GM12878 (cell line): ENCODE data around the gene S100A7. TPM values are rescaled to one million over a fixed set of nuclear protein-coding genes. Genes with fewer than 3 reads are reported as not detected.
A peak's percentile ranks its signal among the peaks of the same experiment; 100 is the strongest.

Experiments
- ATAC-seq: fragments of 200-7000 bp; cut with Tn5 transposase; 3 replicates; pipeline ENCODE4 v1.9.1; 2020; ENCODE audit warnings: mild to moderate bottlenecking, moderate library complexity
- BruUV-seq: library from RNA; stranded (reverse); fragments of 400-500 nt; replicated peaks from 2 replicates; lab custom pipeline; 2021; lab: Mats Ljungman, UMichigan
- CTCF ChIA-PET: fragments of 300-600 bp; sonication (Branson Sonifier 250); formaldehyde crosslinking; extraction: SDS; loops from one replicate; lab custom pipeline; 2021; ENCODE audit warnings: inconsistent platforms; lab: Yijun Ruan, JAX
- POLR2A ChIA-PET: fragments of 350-600 bp; formaldehyde crosslinking; extraction: SDS; loops from one replicate; lab custom pipeline; 2021; ENCODE audit warnings: inconsistent platforms; lab: Charles Lee
- RAD21 ChIA-PET: fragments of 300-600 bp; sonication (Branson Sonifier 250); formaldehyde crosslinking; loops from one replicate; lab custom pipeline; 2023; ENCODE audit warnings: antibody characterized with exemption; ENCODE audit not compliant: unreplicated experiment; lab: Charles Lee
- SMC1A ChIA-PET: fragments of 300-600 bp; sonication (Branson Sonifier 250); formaldehyde crosslinking; loops from one replicate; lab custom pipeline; 2023; ENCODE audit not compliant: unreplicated experiment, uncharacterized antibody; lab: Charles Lee
- DNase-seq: peaks from one replicate; pipeline ENCODE4 v3.0.0-alpha.2; 2011; ENCODE audit warnings: low read depth, low spot score
- FAIRE-seq: peaks from 3 replicates; lab custom pipeline; 2011; peaks lifted over from hg19 to GRCh38; lab: Jason Lieb, UNC
- H2AFZ ChIP-seq: 2 replicates; pipeline ENCODE4 v1.6.0; 2011; ENCODE audit warnings: low read depth, low read length, control low read depth; ENCODE audit not compliant: control insufficient read depth
- H3K27ac ChIP-seq: 2 replicates; pipeline ENCODE4 v1.5.1; 2011; ENCODE audit warnings: control low read depth; ENCODE audit not compliant: control insufficient read depth, insufficient read depth
- H3K27me3 ChIP-seq, 2 experiments: replicated peaks in 1 of 2; 2 replicates each; pipeline versions ENCODE4 v1.6.0 to v1.6.1; 2011; ENCODE audit warnings: low read length in 1 of 2; ENCODE audit not compliant: control insufficient read depth in 2 of 2, insufficient read depth in 2 of 2
- H3K36me3 ChIP-seq, 2 experiments: 2 replicates each; pipeline ENCODE4 v1.5.1; 2011; ENCODE audit warnings: low read length in 1 of 2; ENCODE audit not compliant: control insufficient read depth in 2 of 2, insufficient read depth in 2 of 2
- H3K4me1 ChIP-seq: 2 replicates; pipeline ENCODE4 v1.6.1; 2011; ENCODE audit warnings: mild to moderate bottlenecking, low read length, moderate library complexity, mixed read lengths; ENCODE audit not compliant: control insufficient read depth, insufficient read depth
- H3K4me2 ChIP-seq: 2 replicates; pipeline ENCODE4 v1.6.0; 2011; ENCODE audit warnings: control low read depth; ENCODE audit not compliant: control insufficient read depth, insufficient read depth
- H3K4me3 ChIP-seq: fragments of 200-600 bp; sonication (generic); 2 replicates; pipeline ENCODE4 v1.5.1; 2016
- H3K79me2 ChIP-seq: 2 replicates; pipeline ENCODE4 v1.6.0; 2011; ENCODE audit warnings: low read length; ENCODE audit not compliant: control insufficient read depth, insufficient read depth
- H3K9ac ChIP-seq: 2 replicates; pipeline ENCODE4 v1.8.0; 2011; ENCODE audit warnings: low read length, control low read depth, mixed read lengths; ENCODE audit not compliant: control insufficient read depth, insufficient read depth
- H3K9me3 ChIP-seq: replicated peaks from 3 replicates; pipeline ENCODE4 v1.5.1; 2011; ENCODE audit warnings: mild to moderate bottlenecking, low read length; ENCODE audit not compliant: control insufficient read depth, insufficient read depth
- H4K20me1 ChIP-seq: 2 replicates; pipeline ENCODE4 v1.6.0; 2011; ENCODE audit not compliant: control insufficient read depth, insufficient read depth
- BHLHE40 ChIP-seq, 2 experiments: fragments of 450-650 bp in 1 of 2; IDR thresholded peaks; 2 replicates each; pipeline ENCODE4 v1.6.1; 2011 to 2017; ENCODE audit warnings: low read depth in 2 of 2, borderline replicate concordance in 1 of 2, improper control_type of control experiment in 1 of 2, low read length in 1 of 2, mild to moderate bottlenecking in 1 of 2
- CHD2 ChIP-seq: IDR thresholded peaks from 2 replicates; pipeline ENCODE4 v1.6.1; 2011; ENCODE audit warnings: low read depth, low read length, improper control_type of control experiment, borderline replicate concordance
- ETV6 ChIP-seq, 2 experiments: fragments of 450-650 bp in 1 of 2; IDR thresholded peaks in 1 of 2; conservative IDR thresholded peaks in 1 of 2; 2 replicates each; pipeline ENCODE4 v1.6.1; 2014; ENCODE audit warnings: antibody characterized with exemption in 1 of 2, borderline replicate concordance in 1 of 2, low read depth in 1 of 2, mild to moderate bottlenecking in 1 of 2, moderate library complexity in 1 of 2
- KLF5 ChIP-seq: fragments of 450-650 bp; IDR thresholded peaks from 2 replicates; pipeline ENCODE4 v1.6.1; 2014; ENCODE audit warnings: mild to moderate bottlenecking; ENCODE audit not compliant: partially characterized antibody
- SMARCA5 ChIP-seq: fragments of 450-650 bp; IDR thresholded peaks from 2 replicates; pipeline ENCODE4 v1.6.1; 2017; ENCODE audit warnings: mild to moderate bottlenecking
- STAT3 ChIP-seq: IDR thresholded peaks from 2 replicates; pipeline ENCODE4 v1.6.1; 2011; ENCODE audit warnings: low read depth, low read length, improper control_type of control experiment
- TCF7 ChIP-seq: IDR thresholded peaks from 2 replicates; pipeline ENCODE4 v1.6.1; 2014; ENCODE audit warnings: antibody characterized with exemption, borderline replicate concordance
- WGBS: methylation state at CpG from one replicate; pipeline ENCODE4 v1.1.6; 2016; ENCODE audit warnings: low lambda C conversion rate; ENCODE audit not compliant: insufficient replicate concordance, insufficient coverage; ENCODE audit errors: missing lambda C conversion rate; 5-methylcytosine and 5-hydroxymethylcytosine counted together
- in situ Hi-C: fragments of 300-500 bp; cut with MboI; formaldehyde crosslinking; loops from 9 replicates; pipeline ENCODE4 v1.14.3; 2018; ENCODE audit warnings: mixed read lengths
- intact Hi-C: fragments of 100-400 bp; cut with micrococcal nuclease; formaldehyde crosslinking; loops from one replicate; pipeline ENCODE4 v1.14.2; 2022; ENCODE audit not compliant: unreplicated experiment
- polyA plus RNA-seq, 11 experiments: library from polyadenylated mRNA; depleted of rRNA in 4 of 11; unstranded in 6 of 11; stranded (reverse) in 5 of 11; fragments of >200 nt; fragmentation: Nextera tagmentation in 4 of 11; fragmentation: Illumina TruSeq in 1 of 11; extraction: Ambion mirVana in 4 of 11; extraction: Trizol in 1 of 11; gene quantifications; 1 replicate in 1 of 11; 2 replicates in 10 of 11; pipeline versions ENCODE4 v1.2.1 to v1.2.3, GENCODE V29; 2011 to 2016; ENCODE audit warnings: inconsistent platforms in 2 of 11, missing spikeins in 2 of 11, low read depth in 1 of 11
- total RNA-seq, 4 experiments: library from RNA; depleted of rRNA in 3 of 4; stranded (reverse); fragments of >200 nt in 3 of 4; fragmentation: Illumina TruSeq in 1 of 4; extraction: Trizol in 1 of 4; gene quantifications; 2 replicates each; pipeline versions ENCODE4 v1.2.1 to v1.2.3, GENCODE V29; 2013 to 2021
- TF ChIP-seq, protein P1 (sequence below): fragments of 450-650 bp; IDR thresholded peaks from 2 replicates; pipeline ENCODE4 v1.6.1; 2017; ENCODE audit warnings: mild to moderate bottlenecking, moderate library complexity
- TF ChIP-seq, protein P2 (sequence below): IDR thresholded peaks from 2 replicates; pipeline ENCODE4 v1.6.1; 2011; ENCODE audit warnings: mild to moderate bottlenecking, low read depth, low read length, moderate library complexity; ENCODE audit not compliant: insufficient replicate concordance

S100A7 gene
- total and polyA plus RNA-seq, 10 of the 15 experiments (the other 5 are each of a cell fraction or from before 2014, with no cell fraction given) = not detected

- TF ChIP-seq, protein P1, sequence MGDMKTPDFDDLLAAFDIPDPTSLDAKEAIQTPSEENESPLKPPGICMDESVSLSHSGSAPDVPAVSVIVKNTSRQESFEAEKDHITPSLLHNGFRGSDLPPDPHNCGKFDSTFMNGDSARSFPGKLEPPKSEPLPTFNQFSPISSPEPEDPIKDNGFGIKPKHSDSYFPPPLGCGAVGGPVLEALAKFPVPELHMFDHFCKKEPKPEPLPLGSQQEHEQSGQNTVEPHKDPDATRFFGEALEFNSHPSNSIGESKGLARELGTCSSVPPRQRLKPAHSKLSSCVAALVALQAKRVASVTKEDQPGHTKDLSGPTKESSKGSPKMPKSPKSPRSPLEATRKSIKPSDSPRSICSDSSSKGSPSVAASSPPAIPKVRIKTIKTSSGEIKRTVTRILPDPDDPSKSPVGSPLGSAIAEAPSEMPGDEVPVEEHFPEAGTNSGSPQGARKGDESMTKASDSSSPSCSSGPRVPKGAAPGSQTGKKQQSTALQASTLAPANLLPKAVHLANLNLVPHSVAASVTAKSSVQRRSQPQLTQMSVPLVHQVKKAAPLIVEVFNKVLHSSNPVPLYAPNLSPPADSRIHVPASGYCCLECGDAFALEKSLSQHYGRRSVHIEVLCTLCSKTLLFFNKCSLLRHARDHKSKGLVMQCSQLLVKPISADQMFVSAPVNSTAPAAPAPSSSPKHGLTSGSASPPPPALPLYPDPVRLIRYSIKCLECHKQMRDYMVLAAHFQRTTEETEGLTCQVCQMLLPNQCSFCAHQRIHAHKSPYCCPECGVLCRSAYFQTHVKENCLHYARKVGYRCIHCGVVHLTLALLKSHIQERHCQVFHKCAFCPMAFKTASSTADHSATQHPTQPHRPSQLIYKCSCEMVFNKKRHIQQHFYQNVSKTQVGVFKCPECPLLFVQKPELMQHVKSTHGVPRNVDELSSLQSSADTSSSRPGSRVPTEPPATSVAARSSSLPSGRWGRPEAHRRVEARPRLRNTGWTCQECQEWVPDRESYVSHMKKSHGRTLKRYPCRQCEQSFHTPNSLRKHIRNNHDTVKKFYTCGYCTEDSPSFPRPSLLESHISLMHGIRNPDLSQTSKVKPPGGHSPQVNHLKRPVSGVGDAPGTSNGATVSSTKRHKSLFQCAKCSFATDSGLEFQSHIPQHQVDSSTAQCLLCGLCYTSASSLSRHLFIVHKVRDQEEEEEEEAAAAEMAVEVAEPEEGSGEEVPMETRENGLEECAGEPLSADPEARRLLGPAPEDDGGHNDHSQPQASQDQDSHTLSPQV = no peak
- TF ChIP-seq SMARCA5 (no peak), TCF7 (no peak), CHD2 (no peak)
- TF ChIP-seq, all 136 proteins: peak for 0
Measured at GRCh38 chr1:153498746-153499145, 38.3 kb upstream of the S100A7 start (continued).

- in situ Hi-C loops = loop anchor here (5.0 kb wide), 1 partner anchor 143 kb away; no protein-coding TSS in a partner anchor
Measured at GRCh38 chr1:153495536-153495935, 35.1 kb upstream of the S100A7 start.

More at GRCh38 chr1:153495536-153495935, 35.1 kb upstream of the S100A7 start:
- Histone ChIP-seq H2AFZ (no peak overlapping the region), H3K4me2 (no peak overlapping the region), H3K4me3 (no peak overlapping the region), H3K36me3 (no peaks in the 10 kb centered on the region), H3K79me2 (no peaks in the 10 kb centered on the region), H3K27me3 (no peaks in the 10 kb centered on the region; a peak in 2 of 4 replicates), H3K9ac (no peak overlapping the region), H4K20me1 (no peaks in the 10 kb centered on the region), H3K4me1 (peaks cover 3% of the 10 kb centered on the region; the same call in 1 of the 2 replicates), H3K9me3 (no peaks in the 10 kb centered on the region), H3K27ac (no peak overlapping the region)
- ChIA-PET SMC1A (interaction anchor here (0.8 to 7.1 kb wide), 8 partner anchors 37 to 159 kb away, joined by 3 to 106 read pairs (median 5); partner anchors contain the start of gene S100A9), POLR2A (no interaction called here), RAD21 (interaction anchor here (0.6 to 3.7 kb wide), 10 partner anchors 11 to 384 kb away, joined by 3 to 94 read pairs (median 4); partner anchors contain the start of genes PGLYRP4, S100A4 and S100A9), CTCF (interaction anchor here (0.5 to 8.0 kb wide), 44 partner anchors 8 to 307 kb away, joined by 3 to 326 read pairs (median 5); partner anchors contain the start of genes PGLYRP3, PGLYRP4, S100A5 and S100A8)
- ATAC-seq (peak; percentile 34), FAIRE-seq (no peak), DNase-seq (no peak)
- no TSS peak for BruUV-seq
- intact Hi-C loops = loop anchor here (1.0 to 5.0 kb wide), 2 partner anchors 93 to 143 kb away; no protein-coding TSS in a partner anchor
- TF ChIP-seq, protein P2, sequence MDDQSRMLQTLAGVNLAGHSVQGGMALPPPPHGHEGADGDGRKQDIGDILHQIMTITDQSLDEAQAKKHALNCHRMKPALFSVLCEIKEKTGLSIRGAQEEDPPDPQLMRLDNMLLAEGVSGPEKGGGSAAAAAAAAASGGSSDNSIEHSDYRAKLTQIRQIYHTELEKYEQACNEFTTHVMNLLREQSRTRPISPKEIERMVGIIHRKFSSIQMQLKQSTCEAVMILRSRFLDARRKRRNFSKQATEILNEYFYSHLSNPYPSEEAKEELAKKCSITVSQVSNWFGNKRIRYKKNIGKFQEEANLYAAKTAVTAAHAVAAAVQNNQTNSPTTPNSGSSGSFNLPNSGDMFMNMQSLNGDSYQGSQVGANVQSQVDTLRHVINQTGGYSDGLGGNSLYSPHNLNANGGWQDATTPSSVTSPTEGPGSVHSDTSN = no peak
- 0 out of 4 replicates have a peak, but pooled peaks of 1 of the 2 experiments have one; percentile 4 for TF ChIP-seq BHLHE40 (IDR thresholded peaks at IDR 0.05; ENCODE audit: borderline replicate concordance in 1 of 2, low read depth in 2 of 2, low read length in 1 of 2)
- no peak for TF ChIP-seq ETV6 (conservative IDR thresholded peaks at IDR 0.05 in 1 of 2, IDR thresholded peaks at IDR 0.05 in 1 of 2; ENCODE audit: borderline replicate concordance in 1 of 2, low read depth in 1 of 2)
- TF ChIP-seq KLF5 = no peak
- TF ChIP-seq STAT3 = no peak
- WGBS = 26% methylated on average over 6 of the region's 6 CpGs
